Small intestine (tissue), 7 donors: ENCODE measurements around the gene GDPD5. TPM values are rescaled to one million over a fixed set of nuclear protein-coding genes. Genes with fewer than 3 reads are reported as not detected.

Experiments
- DNase-seq, 2 donors: peaks; one replicate each; pipeline versions ENCODE4 v3.0.0 to v3.0.0-alpha.2; 2013
- FAIRE-seq: peaks from 2 replicates; lab custom pipeline; 2012; peaks lifted over from hg19 to GRCh38; lab: Jason Lieb, UNC
- H3K27ac ChIP-seq, 3 donors: one replicate each; pipeline ENCODE4 v1.5.1; 2013; ENCODE audit warnings: low read length in 2 of 3, mild to moderate bottlenecking in 2 of 3, control low read depth in 1 of 3, inconsistent platforms in 1 of 3, low read depth in 1 of 3, moderate library complexity in 1 of 3
- H3K27me3 ChIP-seq, 3 donors: one replicate each; pipeline ENCODE4 v1.6.1; 2013; ENCODE audit warnings: low read length in 3 of 3, inconsistent platforms in 1 of 3; ENCODE audit not compliant: control insufficient read depth in 3 of 3, insufficient read depth in 3 of 3
- H3K36me3 ChIP-seq, 3 donors: one replicate each; pipeline ENCODE4 v1.6.1; 2013; ENCODE audit warnings: low read length in 3 of 3, inconsistent platforms in 1 of 3, low read depth in 1 of 3, mild to moderate bottlenecking in 1 of 3, moderate library complexity in 1 of 3; ENCODE audit not compliant: control insufficient read depth in 3 of 3, insufficient read depth in 2 of 3
- H3K4me1 ChIP-seq, 3 donors: one replicate each; pipeline ENCODE4 v1.6.1; 2013; ENCODE audit warnings: low read length in 2 of 3, inconsistent platforms in 1 of 3, low read depth in 1 of 3, mild to moderate bottlenecking in 1 of 3, moderate library complexity in 1 of 3; ENCODE audit not compliant: control insufficient read depth in 3 of 3, insufficient read depth in 2 of 3
- H3K4me3 ChIP-seq, 3 donors: one replicate each; pipeline ENCODE4 v1.5.1; 2013; ENCODE audit warnings: low read length in 3 of 3, control low read depth in 1 of 3, inconsistent platforms in 1 of 3, low read depth in 1 of 3, mild to moderate bottlenecking in 1 of 3, moderate library complexity in 1 of 3
- H3K9me3 ChIP-seq, 2 donors: one replicate each; pipeline ENCODE4 v1.6.1; 2013; ENCODE audit warnings: low read depth in 1 of 2, low read length in 1 of 2; ENCODE audit not compliant: control insufficient read depth in 2 of 2, insufficient read depth in 1 of 2
- WGBS, 3 donors: extraction: QIAGEN DNeasy Blood & Tissue Kit; methylation state at CpG; one replicate each; pipeline ENCODE4 v1.1.7; 2013; 5-methylcytosine and 5-hydroxymethylcytosine counted together
- polyA plus RNA-seq, 4 donors: library from polyadenylated mRNA; stranded (reverse) in 3 of 4; unstranded in 1 of 4; fragments of 200-250 nt in 3 of 4; fragments of 120-200 nt in 1 of 4; gene quantifications; one replicate each; pipeline versions ENCODE4 v1.2.1 to v1.2.3, GENCODE V29; 2013
- donor health status: healthy with polysubstance abuse.
- donor health status: control.
- donor health status: control.
- donor health status: Bipolar disorder and iron deficiency.
- donor health status: healthy.

GDPD5 gene
- polyA plus RNA-seq, 4 donors, result 1.1 to 82.7 (median 6.1) TPM

DNA sequence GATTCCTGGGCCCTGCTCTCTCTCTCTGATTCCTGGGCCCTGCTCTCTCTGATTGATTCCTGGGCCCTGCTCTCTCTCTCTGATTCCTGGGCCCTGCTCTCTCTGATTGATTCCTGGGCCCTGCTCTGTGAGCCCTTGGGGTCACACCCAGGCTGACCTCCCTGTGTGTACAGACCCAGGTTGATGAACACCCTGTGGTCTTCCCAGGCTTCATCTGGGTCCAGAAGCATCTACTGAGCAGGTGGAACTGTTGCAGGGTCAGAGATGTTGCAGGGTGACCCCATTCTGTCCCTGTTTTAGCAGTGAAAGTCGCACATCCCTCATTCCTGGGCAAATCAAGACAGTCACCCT lies 16.3 kb upstream of the GDPD5 start:
- no peak for DNase-seq
- peaks cover 0 to 3% (median 0%) of the 10 kb centered on the region in 3 donors for H3K27me3 ChIP-seq
- 75 to 91% (median 82%) methylated on average over 1 of the region's 1 CpG for WGBS, 3 donors
- no peaks in the 10 kb centered on the region for H3K36me3 ChIP-seq
- no peak overlapping the region for H3K4me3 ChIP-seq
- peaks cover 0 to 3% (median 0%) of the 10 kb centered on the region in 3 donors for H3K4me1 ChIP-seq
- FAIRE-seq, result no peak
- H3K27ac ChIP-seq, result no peak overlapping the region
- H3K9me3 ChIP-seq, result no peaks in the 10 kb centered on the region

GRCh38 chr11:75541193-75542087 lies 15.7 kb upstream of the GDPD5 start:
- H3K4me1 ChIP-seq, result peaks cover 0 to 3% (median 0%) of the 10 kb centered on the region in 3 donors

GRCh38 chr11:75539459-75540334 lies 14.0 kb upstream of the GDPD5 start:
- Histone ChIP-seq H3K4me3 (no peak overlapping the region), H3K4me1 (peaks cover 0 to 8% (median 0%) of the 10 kb centered on the region in 3 donors), H3K27ac (no peak overlapping the region), H3K27me3 (no peaks in the 10 kb centered on the region), H3K9me3 (no peaks in the 10 kb centered on the region), H3K36me3 (no peaks in the 10 kb centered on the region)
- DNase-seq, result no peak
- WGBS, 3 donors, result 78 to 87% (median 84%) methylated on average over 9 of the region's 9 CpGs
- no peak for FAIRE-seq

More at GRCh38 chr11:75541193-75542087, 15.7 kb upstream of the GDPD5 start:
- Histone ChIP-seq H3K9me3 (no peaks in the 10 kb centered on the region), H3K4me3 (no peak overlapping the region), H3K27me3 (peaks cover 0 to 3% (median 0%) of the 10 kb centered on the region in 3 donors), H3K36me3 (no peaks in the 10 kb centered on the region), H3K27ac (no peak overlapping the region)
- 91 to 97% (median 96%) methylated on average over 4 of the region's 4 CpGs for WGBS, 3 donors
- DNase-seq (peak in 1 of 2 donors; percentile 51), FAIRE-seq (no peak)

GRCh38 chr11:75538150-75538942 lies 12.6 kb upstream of the GDPD5 start:
- peak in 1 of 2 donors; percentile 57 for DNase-seq
- Histone ChIP-seq H3K36me3 (no peaks in the 10 kb centered on the region), H3K4me3 (no peak overlapping the region), H3K27ac (no peak overlapping the region), H3K9me3 (no peaks in the 10 kb centered on the region), H3K4me1 (peaks cover 0 to 12% (median 0%) of the 10 kb centered on the region in 3 donors), H3K27me3 (no peaks in the 10 kb centered on the region)
- FAIRE-seq, result no peak
- whole genome bisulfite sequencing, 3 donors, result 63 to 71% (median 69%) methylated on average over 11 of the region's 11 CpGs

- no peaks in the 10 kb centered on the region for H3K36me3 ChIP-seq
- no peak for DNase-seq
- H3K9me3 ChIP-seq, result no peaks in the 10 kb centered on the region
- H3K27ac ChIP-seq, result no peak overlapping the region
- H3K4me3 ChIP-seq, result no peak overlapping the region
- WGBS, 3 donors, result 81 to 82% (median 82%) methylated on average over 5 of the region's 5 CpGs
- FAIRE-seq, result no peak
- H3K27me3 ChIP-seq, result no peaks in the 10 kb centered on the region
- H3K4me1 ChIP-seq, result peaks cover 0 to 12% (median 0%) of the 10 kb centered on the region in 3 donors
Observed at GRCh38 chr11:75537740-75538139, 12.0 kb upstream of the GDPD5 start.

DNA sequence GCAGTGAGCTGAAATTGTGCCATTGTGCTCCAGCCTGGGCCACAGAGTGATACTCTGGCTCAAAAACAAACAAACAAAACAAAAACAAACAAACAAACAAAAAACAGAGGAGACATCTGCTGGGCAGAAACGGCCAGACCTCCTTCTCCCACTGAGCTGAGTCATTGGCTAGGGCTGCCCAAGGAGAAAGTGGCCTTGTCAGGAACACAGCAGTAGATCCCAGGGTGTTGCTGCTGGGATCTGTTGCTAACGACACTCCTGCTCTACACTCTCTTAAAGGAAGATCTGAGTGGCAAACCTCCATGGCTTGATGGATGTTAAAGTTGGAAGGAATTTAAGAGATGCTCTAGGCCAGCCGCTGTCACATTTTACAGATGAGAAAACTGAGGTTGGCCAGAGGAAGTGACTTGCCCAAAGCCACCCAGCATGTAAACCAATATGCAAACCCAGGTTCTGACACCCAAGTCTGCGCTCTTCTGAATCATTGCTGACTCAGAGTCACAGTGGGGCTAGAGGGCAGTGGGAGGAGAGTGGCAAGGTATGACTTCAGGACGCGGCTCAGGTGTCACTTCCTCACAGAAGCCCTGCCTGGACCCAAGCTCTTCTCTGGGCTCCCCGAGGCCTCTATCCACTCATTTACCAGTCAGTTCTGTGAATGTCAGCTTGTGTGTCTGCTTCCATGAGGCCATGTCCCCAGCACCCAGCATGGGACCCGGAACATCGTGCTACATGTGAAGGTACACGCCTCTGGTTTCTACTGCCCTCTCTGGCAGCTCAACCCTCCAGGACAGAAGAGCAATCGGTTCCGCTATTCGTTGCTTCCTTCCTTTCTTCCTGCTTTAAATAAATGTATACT lies 11.3 kb upstream of the GDPD5 start:
- DNase-seq (no peak), FAIRE-seq (no peak)
- Histone ChIP-seq H3K36me3 (no peaks in the 10 kb centered on the region), H3K27ac (no peak overlapping the region), H3K4me3 (no peak overlapping the region), H3K27me3 (no peaks in the 10 kb centered on the region), H3K4me1 (peaks cover 0 to 16% (median 0%) of the 10 kb centered on the region in 3 donors), H3K9me3 (no peaks in the 10 kb centered on the region)
- WGBS, 3 donors, result 68 to 84% (median 71%) methylated on average over 13 of the region's 13 CpGs

GRCh38 chr11:75535071-75535470 lies 9.3 kb upstream of the GDPD5 start:
- WGBS, 3 donors, result 59 to 92% (median 83%) methylated on average over 1 of the region's 1 CpG
- no peak for DNase-seq
- no peaks in the 10 kb centered on the region for H3K36me3 ChIP-seq
- peak overlapping the region in 2 of 3 donors; percentile 50 to 65 for H3K27ac ChIP-seq
- no peak for FAIRE-seq
- no peaks in the 10 kb centered on the region for H3K27me3 ChIP-seq
- H3K4me1 ChIP-seq, result peaks cover 0 to 13% (median 0%) of the 10 kb centered on the region in 3 donors
- H3K4me3 ChIP-seq, result no peak overlapping the region
- H3K9me3 ChIP-seq, result no peaks in the 10 kb centered on the region
